A549 (cell line): ENCODE measurements around the gene GRPEL2. TPM values are rescaled to one million over a fixed set of nuclear protein-coding genes. Genes with fewer than 3 reads are reported as not detected.

ENCODE experiments used
- ATAC-seq, 2 experiments: fragments of 200-7000 bp in 1 of 2; fragments of >200 bp in 1 of 2; cut with Nextera tagmentation in 1 of 2; cut with Tn5 transposase in 1 of 2; 3 replicates each; pipeline versions ENCODE4 v1.8.0 to v1.9.1; 2018 to 2020; ENCODE audit warnings: mild to moderate bottlenecking in 1 of 2, moderate library complexity in 1 of 2
- CTCF ChIA-PET: fragments of 300-600 bp; sonication (Branson Sonifier 250); formaldehyde crosslinking; extraction: SDS; loops from one replicate; lab custom pipeline; 2021; ENCODE audit warnings: antibody characterized with exemption, inconsistent platforms; lab: Yijun Ruan, JAX
- POLR2A ChIA-PET: fragments of 350-600 bp; formaldehyde crosslinking; extraction: SDS; loops from one replicate; lab custom pipeline; 2021; ENCODE audit warnings: antibody characterized with exemption, inconsistent platforms; lab: Yijun Ruan, JAX
- DNase-seq, 2 experiments: peaks; one replicate each; pipeline versions ENCODE4 v3.0.0 to v3.0.0-alpha.2; 2011 to 2016; ENCODE audit warnings: low read depth in 1 of 2, low spot score in 1 of 2
- FAIRE-seq: peaks from 2 replicates; lab custom pipeline; 2011; peaks lifted over from hg19 to GRCh38; lab: Jason Lieb, UNC
- H3K27ac ChIP-seq, 2 experiments: fragments of >200 bp; sonication (Bioruptor Twin); formaldehyde crosslinking; 3 replicates each; pipeline ENCODE4 v1.5.1; 2016 to 2017
- H3K4me1 ChIP-seq: fragments of >200 bp; sonication (Bioruptor Twin); formaldehyde crosslinking; 3 replicates; pipeline ENCODE4 v1.6.1; 2016
- H3K4me2 ChIP-seq: fragments of >200 bp; sonication (Bioruptor Twin); formaldehyde crosslinking; 3 replicates; pipeline ENCODE4 v1.6.1; 2016
- H3K4me3 ChIP-seq: fragments of >200 bp; sonication (Bioruptor Twin); formaldehyde crosslinking; 3 replicates; pipeline ENCODE4 v1.5.1; 2016
- H3K9me3 ChIP-seq: fragments of >200 bp; sonication (Bioruptor Twin); formaldehyde crosslinking; 3 replicates; pipeline ENCODE4 v1.6.1; 2016
- CBX2 ChIP-seq: fragments of 200-600 bp; sonication (generic); IDR thresholded peaks from 2 replicates; pipeline ENCODE4 v1.6.1; 2016; ENCODE audit warnings: low read depth, mild to moderate bottlenecking, borderline replicate concordance
- CBX8 ChIP-seq: fragments of 200-600 bp; sonication (generic); IDR thresholded peaks from 2 replicates; pipeline ENCODE4 v1.6.1; 2016
- CEBPB ChIP-seq, 2 experiments: fragments of >200 bp in 1 of 2; sonication (Bioruptor Twin) in 1 of 2; formaldehyde crosslinking in 1 of 2; IDR thresholded peaks; 2 replicates each; pipeline ENCODE4 v1.6.1; 2012 to 2016
- HDAC2 ChIP-seq: fragments of 200-600 bp; sonication (generic); IDR thresholded peaks from 2 replicates; pipeline ENCODE4 v1.6.1; 2016
- JUNB ChIP-seq: fragments of >200 bp; sonication (Bioruptor Twin); formaldehyde crosslinking; IDR thresholded peaks from 2 replicates; pipeline ENCODE4 v1.6.1; 2016
- KDM1A ChIP-seq: fragments of 200-600 bp; sonication (generic); IDR thresholded peaks from 2 replicates; pipeline ENCODE4 v1.6.1; 2016; ENCODE audit warnings: low read depth, mild to moderate bottlenecking
- KDM5A ChIP-seq: fragments of 200-600 bp; sonication (generic); IDR thresholded peaks from 2 replicates; pipeline ENCODE4 v1.6.1; 2016; ENCODE audit warnings: antibody characterized with exemption, mild to moderate bottlenecking
- NR3C1 ChIP-seq: fragments of >200 bp; sonication (Bioruptor Twin); formaldehyde crosslinking; IDR thresholded peaks from 3 replicates; pipeline ENCODE4 v1.6.1; 2017
- PHF8 ChIP-seq: fragments of 200-600 bp; sonication (generic); IDR thresholded peaks from 2 replicates; pipeline ENCODE4 v1.6.1; 2016; ENCODE audit warnings: low read depth, mild to moderate bottlenecking, antibody characterized with exemption, moderate library complexity, borderline replicate concordance
- RAD21 ChIP-seq, 2 experiments: fragments of >200 bp in 1 of 2; sonication (Bioruptor Twin) in 1 of 2; formaldehyde crosslinking in 1 of 2; IDR thresholded peaks in 1 of 2; conservative IDR thresholded peaks in 1 of 2; 2 replicates in 1 of 2; 3 replicates in 1 of 2; pipeline ENCODE4 v1.6.1; 2012 to 2018; ENCODE audit warnings: inconsistent platforms in 1 of 2
- RCOR1 ChIP-seq: fragments of 150-350 bp; IDR thresholded peaks from 2 replicates; pipeline ENCODE4 v1.6.1; 2014; ENCODE audit warnings: antibody characterized with exemption, low read length, low read depth
- ZC3H11A ChIP-seq: fragments of 450-650 bp; IDR thresholded peaks from 2 replicates; pipeline ENCODE4 v1.6.1; 2014; ENCODE audit warnings: antibody characterized with exemption, mild to moderate bottlenecking
- ZFP36 ChIP-seq: fragments of 450-650 bp; IDR thresholded peaks from 2 replicates; pipeline ENCODE4 v1.6.1; 2014; ENCODE audit warnings: borderline replicate concordance; ENCODE audit not compliant: partially characterized antibody
- WGBS: methylation state at CpG from one replicate; pipeline ENCODE4 v1.1.6; 2017; ENCODE audit errors: missing lambda C conversion rate; 5-methylcytosine and 5-hydroxymethylcytosine counted together
- polyA plus RNA-seq, 4 experiments: library from polyadenylated mRNA; depleted of rRNA in 3 of 4; stranded (reverse); fragments of >200 nt; fragmentation: RNase III in 1 of 4; extraction: RNeasy Plus Mini Kit Qiagen cat#74134 plus additional on column Dnase treatment in 1 of 4; gene quantifications; 2 replicates in 3 of 4; 3 replicates in 1 of 4; pipeline ENCODE4 v1.2.3, GENCODE V29; 2011 to 2017
- TF ChIP-seq, protein P1 (sequence below): fragments of 200-600 bp; sonication (generic); IDR thresholded peaks from 2 replicates; pipeline ENCODE4 v1.6.1; 2016; ENCODE audit warnings: antibody characterized with exemption, mild to moderate bottlenecking, moderate library complexity
- TF ChIP-seq, protein P2 (sequence below): IDR thresholded peaks from 2 replicates; pipeline ENCODE4 v1.6.1; 2012
- TF ChIP-seq, protein P3 (sequence below): fragments of >200 bp; sonication (Bioruptor Twin); formaldehyde crosslinking; IDR thresholded peaks from 3 replicates; pipeline ENCODE4 v1.5.1; 2016
- TF ChIP-seq, protein P4 (sequence below): IDR thresholded peaks from 2 replicates; pipeline ENCODE4 v1.6.1; 2012; ENCODE audit warnings: low read depth, borderline replicate concordance
- TF ChIP-seq, protein P5 (sequence below): fragments of >200 bp; sonication (Bioruptor Twin); formaldehyde crosslinking; IDR thresholded peaks from 3 replicates; pipeline ENCODE4 v1.6.1; 2016
- TF ChIP-seq, protein P6 (sequence below): fragments of 450-650 bp; IDR thresholded peaks from 2 replicates; pipeline ENCODE4 v1.6.1; 2014; ENCODE audit warnings: antibody characterized with exemption
- TF ChIP-seq, protein P7 (sequence below): fragments of 150-350 bp; IDR thresholded peaks from 2 replicates; pipeline ENCODE4 v1.6.1; 2014; ENCODE audit warnings: low read depth, mild to moderate bottlenecking, low read length

The GRPEL2 gene
- polyA plus RNA-seq, 2 of the 4 experiments (the other 2 are of a cell fraction), result 10.4 to 26.4 TPM

DNA sequence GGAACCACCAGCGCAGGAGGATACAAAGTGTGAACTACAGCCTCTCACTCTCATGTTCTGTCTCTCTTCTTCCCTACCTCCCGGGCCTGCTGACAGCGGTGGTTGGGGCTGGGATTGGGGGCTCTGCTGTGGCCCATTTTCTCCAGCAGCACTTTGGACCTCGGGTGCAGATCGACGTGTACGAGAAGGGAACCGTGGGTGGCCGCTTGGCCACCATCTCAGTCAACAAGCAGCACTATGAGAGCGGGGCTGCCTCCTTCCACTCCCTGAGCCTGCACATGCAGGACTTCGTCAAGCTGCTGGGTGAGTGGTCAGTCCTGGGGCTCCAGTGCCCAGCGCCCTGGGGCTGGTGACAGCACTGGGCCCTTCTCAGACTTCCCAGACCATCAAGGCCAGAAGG is 17.2 kb downstream of the GRPEL2 start:
- H3K4me3 ChIP-seq, result no peak overlapping the region
- peaks cover 6% of the 10 kb centered on the region; the same call in 1 of the 3 replicates for H3K4me1 ChIP-seq
- WGBS, result 84% methylated on average over 11 of the region's 12 CpGs
- TF ChIP-seq, protein P1, sequence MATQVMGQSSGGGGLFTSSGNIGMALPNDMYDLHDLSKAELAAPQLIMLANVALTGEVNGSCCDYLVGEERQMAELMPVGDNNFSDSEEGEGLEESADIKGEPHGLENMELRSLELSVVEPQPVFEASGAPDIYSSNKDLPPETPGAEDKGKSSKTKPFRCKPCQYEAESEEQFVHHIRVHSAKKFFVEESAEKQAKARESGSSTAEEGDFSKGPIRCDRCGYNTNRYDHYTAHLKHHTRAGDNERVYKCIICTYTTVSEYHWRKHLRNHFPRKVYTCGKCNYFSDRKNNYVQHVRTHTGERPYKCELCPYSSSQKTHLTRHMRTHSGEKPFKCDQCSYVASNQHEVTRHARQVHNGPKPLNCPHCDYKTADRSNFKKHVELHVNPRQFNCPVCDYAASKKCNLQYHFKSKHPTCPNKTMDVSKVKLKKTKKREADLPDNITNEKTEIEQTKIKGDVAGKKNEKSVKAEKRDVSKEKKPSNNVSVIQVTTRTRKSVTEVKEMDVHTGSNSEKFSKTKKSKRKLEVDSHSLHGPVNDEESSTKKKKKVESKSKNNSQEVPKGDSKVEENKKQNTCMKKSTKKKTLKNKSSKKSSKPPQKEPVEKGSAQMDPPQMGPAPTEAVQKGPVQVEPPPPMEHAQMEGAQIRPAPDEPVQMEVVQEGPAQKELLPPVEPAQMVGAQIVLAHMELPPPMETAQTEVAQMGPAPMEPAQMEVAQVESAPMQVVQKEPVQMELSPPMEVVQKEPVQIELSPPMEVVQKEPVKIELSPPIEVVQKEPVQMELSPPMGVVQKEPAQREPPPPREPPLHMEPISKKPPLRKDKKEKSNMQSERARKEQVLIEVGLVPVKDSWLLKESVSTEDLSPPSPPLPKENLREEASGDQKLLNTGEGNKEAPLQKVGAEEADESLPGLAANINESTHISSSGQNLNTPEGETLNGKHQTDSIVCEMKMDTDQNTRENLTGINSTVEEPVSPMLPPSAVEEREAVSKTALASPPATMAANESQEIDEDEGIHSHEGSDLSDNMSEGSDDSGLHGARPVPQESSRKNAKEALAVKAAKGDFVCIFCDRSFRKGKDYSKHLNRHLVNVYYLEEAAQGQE, result no peak
- TF ChIP-seq, protein P2, sequence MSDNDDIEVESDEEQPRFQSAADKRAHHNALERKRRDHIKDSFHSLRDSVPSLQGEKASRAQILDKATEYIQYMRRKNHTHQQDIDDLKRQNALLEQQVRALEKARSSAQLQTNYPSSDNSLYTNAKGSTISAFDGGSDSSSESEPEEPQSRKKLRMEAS, result no peak
- TF ChIP-seq, protein P3, sequence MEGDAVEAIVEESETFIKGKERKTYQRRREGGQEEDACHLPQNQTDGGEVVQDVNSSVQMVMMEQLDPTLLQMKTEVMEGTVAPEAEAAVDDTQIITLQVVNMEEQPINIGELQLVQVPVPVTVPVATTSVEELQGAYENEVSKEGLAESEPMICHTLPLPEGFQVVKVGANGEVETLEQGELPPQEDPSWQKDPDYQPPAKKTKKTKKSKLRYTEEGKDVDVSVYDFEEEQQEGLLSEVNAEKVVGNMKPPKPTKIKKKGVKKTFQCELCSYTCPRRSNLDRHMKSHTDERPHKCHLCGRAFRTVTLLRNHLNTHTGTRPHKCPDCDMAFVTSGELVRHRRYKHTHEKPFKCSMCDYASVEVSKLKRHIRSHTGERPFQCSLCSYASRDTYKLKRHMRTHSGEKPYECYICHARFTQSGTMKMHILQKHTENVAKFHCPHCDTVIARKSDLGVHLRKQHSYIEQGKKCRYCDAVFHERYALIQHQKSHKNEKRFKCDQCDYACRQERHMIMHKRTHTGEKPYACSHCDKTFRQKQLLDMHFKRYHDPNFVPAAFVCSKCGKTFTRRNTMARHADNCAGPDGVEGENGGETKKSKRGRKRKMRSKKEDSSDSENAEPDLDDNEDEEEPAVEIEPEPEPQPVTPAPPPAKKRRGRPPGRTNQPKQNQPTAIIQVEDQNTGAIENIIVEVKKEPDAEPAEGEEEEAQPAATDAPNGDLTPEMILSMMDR, result no peak
- TF ChIP-seq, protein P4, sequence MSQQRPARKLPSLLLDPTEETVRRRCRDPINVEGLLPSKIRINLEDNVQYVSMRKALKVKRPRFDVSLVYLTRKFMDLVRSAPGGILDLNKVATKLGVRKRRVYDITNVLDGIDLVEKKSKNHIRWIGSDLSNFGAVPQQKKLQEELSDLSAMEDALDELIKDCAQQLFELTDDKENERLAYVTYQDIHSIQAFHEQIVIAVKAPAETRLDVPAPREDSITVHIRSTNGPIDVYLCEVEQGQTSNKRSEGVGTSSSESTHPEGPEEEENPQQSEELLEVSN, result no peak
- no peak for TF ChIP-seq JUNB
- no peaks in the 10 kb centered on the region for H3K9me3 ChIP-seq
- no peak overlapping the region for H3K27ac ChIP-seq
- FAIRE-seq, result no peak
- CTCF ChIA-PET, result interaction anchor here (1.1 to 44.9 kb wide), 4 partner anchors 8 to 61 kb away, joined by 5 to 1709 read pairs (median 86); no protein-coding TSS in a partner anchor
- no peak for ATAC-seq
- POLR2A ChIA-PET, result no interaction called here
- no peak overlapping the region for H3K4me2 ChIP-seq
- DNase-seq, result no peak

DNA sequence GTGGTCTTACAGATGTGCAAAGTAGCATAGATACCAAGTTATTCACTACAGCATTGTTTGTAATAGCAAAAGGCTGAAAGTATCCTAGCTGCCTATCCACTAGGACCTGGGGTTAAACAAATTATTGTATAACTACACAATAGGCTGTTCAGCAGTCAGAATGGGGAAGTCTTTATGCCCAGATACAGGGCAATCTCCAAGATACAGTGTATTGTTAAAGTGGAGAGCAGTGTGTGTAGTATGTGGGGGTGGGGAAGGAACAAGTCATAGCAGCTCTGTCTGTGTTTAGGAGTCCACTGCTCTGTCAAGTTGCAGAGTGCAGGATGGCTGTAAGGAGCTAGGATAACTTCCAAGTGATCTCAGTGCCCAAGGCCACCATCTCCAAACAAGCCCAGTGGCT is 18.1 kb downstream of the GRPEL2 start:
- H3K4me1 ChIP-seq, result peaks cover 10% of the 10 kb centered on the region; the same call in 1 of the 3 replicates
- FAIRE-seq, result no peak
- no peak for ATAC-seq
- no peak for TF ChIP-seq ZFP36
- TF ChIP-seq RCOR1, result no peak
- TF ChIP-seq PHF8, result no peak
- no peak for TF ChIP-seq RAD21 (conservative IDR thresholded peaks at IDR 0.05 in 1 of 2, IDR thresholded peaks at IDR 0.05 in 1 of 2)
- TF ChIP-seq, protein P5, sequence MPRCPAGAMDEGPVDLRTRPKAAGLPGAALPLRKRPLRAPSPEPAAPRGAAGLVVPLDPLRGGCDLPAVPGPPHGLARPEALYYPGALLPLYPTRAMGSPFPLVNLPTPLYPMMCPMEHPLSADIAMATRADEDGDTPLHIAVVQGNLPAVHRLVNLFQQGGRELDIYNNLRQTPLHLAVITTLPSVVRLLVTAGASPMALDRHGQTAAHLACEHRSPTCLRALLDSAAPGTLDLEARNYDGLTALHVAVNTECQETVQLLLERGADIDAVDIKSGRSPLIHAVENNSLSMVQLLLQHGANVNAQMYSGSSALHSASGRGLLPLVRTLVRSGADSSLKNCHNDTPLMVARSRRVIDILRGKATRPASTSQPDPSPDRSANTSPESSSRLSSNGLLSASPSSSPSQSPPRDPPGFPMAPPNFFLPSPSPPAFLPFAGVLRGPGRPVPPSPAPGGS, result no peak
- TF ChIP-seq, protein P6, sequence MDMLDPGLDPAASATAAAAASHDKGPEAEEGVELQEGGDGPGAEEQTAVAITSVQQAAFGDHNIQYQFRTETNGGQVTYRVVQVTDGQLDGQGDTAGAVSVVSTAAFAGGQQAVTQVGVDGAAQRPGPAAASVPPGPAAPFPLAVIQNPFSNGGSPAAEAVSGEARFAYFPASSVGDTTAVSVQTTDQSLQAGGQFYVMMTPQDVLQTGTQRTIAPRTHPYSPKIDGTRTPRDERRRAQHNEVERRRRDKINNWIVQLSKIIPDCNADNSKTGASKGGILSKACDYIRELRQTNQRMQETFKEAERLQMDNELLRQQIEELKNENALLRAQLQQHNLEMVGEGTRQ, result no peak
- TF ChIP-seq ZC3H11A, result no peak
- TF ChIP-seq KDM5A, result no peak
- no peak for TF ChIP-seq HDAC2
- no peak for TF ChIP-seq CBX2
- TF ChIP-seq NR3C1, result no peak
- TF ChIP-seq, protein P7, sequence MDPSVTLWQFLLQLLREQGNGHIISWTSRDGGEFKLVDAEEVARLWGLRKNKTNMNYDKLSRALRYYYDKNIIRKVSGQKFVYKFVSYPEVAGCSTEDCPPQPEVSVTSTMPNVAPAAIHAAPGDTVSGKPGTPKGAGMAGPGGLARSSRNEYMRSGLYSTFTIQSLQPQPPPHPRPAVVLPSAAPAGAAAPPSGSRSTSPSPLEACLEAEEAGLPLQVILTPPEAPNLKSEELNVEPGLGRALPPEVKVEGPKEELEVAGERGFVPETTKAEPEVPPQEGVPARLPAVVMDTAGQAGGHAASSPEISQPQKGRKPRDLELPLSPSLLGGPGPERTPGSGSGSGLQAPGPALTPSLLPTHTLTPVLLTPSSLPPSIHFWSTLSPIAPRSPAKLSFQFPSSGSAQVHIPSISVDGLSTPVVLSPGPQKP, result no peak
- no peak for TF ChIP-seq KDM1A
- no peak for TF ChIP-seq CBX8
- TF ChIP-seq CEBPB (IDR thresholded peaks at IDR 0.05), result no peak
- TF ChIP-seq, all 56 proteins: peak for 0
- H3K4me3 ChIP-seq, result no peak overlapping the region
- ChIA-PET CTCF (interaction anchor here (1.1 to 44.9 kb wide), 5 partner anchors 7 to 60 kb away, joined by 5 to 1709 read pairs (median 158); partner anchors contain the start of gene IL17B), POLR2A (no interaction called here)
- H3K9me3 ChIP-seq, result no peaks in the 10 kb centered on the region
- no peak overlapping the region for H3K27ac ChIP-seq
- no peak for DNase-seq
- H3K4me2 ChIP-seq, result no peak overlapping the region
